H1 (cell line): ENCODE results near the gene TMEM86B. TPM values are rescaled to one million over a fixed set of nuclear protein-coding genes. Genes with fewer than 3 reads are reported as not detected.

ENCODE experiments used
- CTCF ChIP-seq, 3 experiments: IDR thresholded peaks; 1 replicate in 2 of 3; 2 replicates in 1 of 3; pipeline versions ENCODE4 v1.5.1 to v1.6.1; 2011; ENCODE audit warnings: low read length in 3 of 3, mild to moderate bottlenecking in 3 of 3, inconsistent platforms in 2 of 3, low read depth in 1 of 3, moderate library complexity in 1 of 3; ENCODE audit not compliant: insufficient read depth in 1 of 3; ENCODE audit errors: control extremely low read depth in 1 of 3
- EP300 ChIP-seq, 2 experiments: IDR thresholded peaks; 1 replicate in 1 of 2; 2 replicates in 1 of 2; pipeline ENCODE4 v1.6.1; 2011 to 2012; ENCODE audit warnings: low read depth in 2 of 2, low read length in 2 of 2, mild to moderate bottlenecking in 2 of 2, borderline replicate concordance in 1 of 2, inconsistent platforms in 1 of 2, moderate library complexity in 1 of 2
- HDAC6 ChIP-seq: IDR thresholded peaks from one replicate; pipeline ENCODE4 v1.7.1; 2012; ENCODE audit warnings: low read depth, mild to moderate bottlenecking, inconsistent platforms, low read length, moderate library complexity
- polyA plus RNA-seq, 7 experiments: library from polyadenylated mRNA; depleted of rRNA in 3 of 7; stranded (reverse) in 5 of 7; unstranded in 2 of 7; fragments of >200 nt in 5 of 7; fragments of 200-250 nt in 2 of 7; gene quantifications; 1 replicate in 5 of 7; 2 replicates in 1 of 7; 4 replicates in 1 of 7; pipeline versions ENCODE4 v1.2.1 to v1.2.3, GENCODE V29; 2011 to 2013; ENCODE audit warnings: missing spikeins in 2 of 7, mixed read lengths in 2 of 7
- total RNA-seq: library from RNA; stranded (reverse); fragmentation: NEBNext Ultra II Directional; extraction: Animal tissue kit (Norgen Biotek cat#: 25700); gene quantifications from 2 replicates; pipeline ENCODE4 v1.2.1, GENCODE V29; 2021

Gene TMEM86B
- total and polyA plus RNA-seq, 2 of the 8 experiments (the other 6 are each of a cell fraction or from before 2014, with no cell fraction given): 2.0 to 2.9 TPM

GRCh38 chr19:55230780-55231179 is 2.2 kb upstream of the TMEM86B start (continued):
- no peak for TF ChIP-seq CTCF (IDR thresholded peaks at IDR 0.05; ENCODE audit: control extremely low read depth in 1 of 3, insufficient read depth in 1 of 3, low read depth in 1 of 3, low read length in 3 of 3)
- TF ChIP-seq EP300 (IDR thresholded peaks at IDR 0.05; ENCODE audit: borderline replicate concordance in 1 of 2, low read depth in 2 of 2, low read length in 2 of 2): no peak
- TF ChIP-seq HDAC6: no peak
